Lower leg skin (tissue), 4 donors: ENCODE results near the gene AMMECR1L. TPM values are rescaled to one million over a fixed set of nuclear protein-coding genes. Genes with fewer than 3 reads are reported as not detected.
A peak's percentile ranks its signal among the peaks of the same experiment; 100 is the strongest.
"Not testable (repeated sequence)": the region's sequence is repeated elsewhere in the genome, so short reads cannot be mapped to it uniquely, and the experiment has no call there.

ENCODE experiments used
- DNase-seq, 2 donors: peaks; one replicate each; pipeline ENCODE4 v3.0.0-alpha.2; 2019; ENCODE audit warnings: low spot score in 2 of 2
- H3K4me3 ChIP-seq: fragments of 200-600 bp; sonication (generic); 2 replicates; pipeline ENCODE4 v1.5.1; 2017; ENCODE audit warnings: mild to moderate bottlenecking, low read depth; ENCODE audit not compliant: poor library complexity, severe bottlenecking
- POLR2A ChIP-seq, 2 donors: fragments of 450-650 bp; IDR thresholded peaks; one replicate each; pipeline ENCODE4 v1.6.1; 2016 to 2017; ENCODE audit warnings: antibody characterized with exemption in 2 of 2, mild to moderate bottlenecking in 1 of 2, moderate library complexity in 1 of 2
- WGBS, 2 donors: methylation state at CpG; one replicate each; pipeline ENCODE4 v1.1.5; 2018; 5-methylcytosine and 5-hydroxymethylcytosine counted together
- intact Hi-C: fragments of 100-400 bp; cut with DNase I; formaldehyde crosslinking; loops from one replicate; pipeline ENCODE4 v1.15.0; 2023; ENCODE audit warnings: low total_unique reads
- total RNA-seq, 4 donors: library from RNA; depleted of rRNA; stranded (reverse); fragments of >200 nt; gene quantifications; one replicate each; pipeline ENCODE4 v1.1.0, GENCODE V29; 2016
- TF ChIP-seq, protein P1 (sequence below), 3 donors: fragments of 450-650 bp; IDR thresholded peaks; one replicate each; pipeline ENCODE4 v1.5.1; 2016; ENCODE audit warnings: antibody characterized with exemption in 3 of 3, mild to moderate bottlenecking in 3 of 3, moderate library complexity in 2 of 3

Gene AMMECR1L
- total RNA-seq, 4 donors from 2014 or later, result 12.9 to 16.2 (median 13.6) TPM

DNA sequence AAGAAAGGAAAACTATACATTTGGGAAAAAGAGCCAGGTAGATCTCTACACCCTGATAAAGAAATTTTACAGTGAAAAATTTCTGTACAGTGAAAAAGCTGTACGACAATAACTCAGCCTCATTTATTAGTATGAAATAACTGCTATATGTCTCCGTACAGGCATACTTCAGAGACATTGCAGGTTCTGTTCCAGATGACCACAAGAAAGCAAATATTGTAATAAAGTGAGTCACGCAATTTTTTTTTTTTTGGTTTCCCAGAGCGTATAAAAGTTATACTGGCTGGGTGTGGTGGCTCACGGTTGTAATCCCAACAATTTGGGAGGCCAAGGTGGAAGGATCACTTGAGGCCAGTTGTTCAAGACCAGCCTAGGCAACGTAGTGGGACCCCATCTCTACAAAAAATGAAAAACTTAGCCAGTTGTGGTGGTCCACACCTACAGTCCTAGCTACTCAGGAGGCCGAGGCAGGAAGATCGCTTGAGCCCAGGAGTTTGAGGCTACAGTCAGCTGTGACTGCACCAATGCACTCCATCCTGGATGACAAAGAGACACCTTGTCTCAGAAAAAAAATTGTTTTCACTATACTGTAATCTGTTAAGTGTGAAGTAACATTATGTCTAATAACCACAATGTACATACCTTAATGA, 28.2 kb upstream of the AMMECR1L start:
- WGBS, 2 donors, result 79 to 89% methylated on average over 8 of the region's 8 CpGs
- H3K4me3 ChIP-seq, result no peak overlapping the region
- no peak for TF ChIP-seq POLR2A (IDR thresholded peaks at IDR 0.05)
- TF ChIP-seq, protein P1, sequence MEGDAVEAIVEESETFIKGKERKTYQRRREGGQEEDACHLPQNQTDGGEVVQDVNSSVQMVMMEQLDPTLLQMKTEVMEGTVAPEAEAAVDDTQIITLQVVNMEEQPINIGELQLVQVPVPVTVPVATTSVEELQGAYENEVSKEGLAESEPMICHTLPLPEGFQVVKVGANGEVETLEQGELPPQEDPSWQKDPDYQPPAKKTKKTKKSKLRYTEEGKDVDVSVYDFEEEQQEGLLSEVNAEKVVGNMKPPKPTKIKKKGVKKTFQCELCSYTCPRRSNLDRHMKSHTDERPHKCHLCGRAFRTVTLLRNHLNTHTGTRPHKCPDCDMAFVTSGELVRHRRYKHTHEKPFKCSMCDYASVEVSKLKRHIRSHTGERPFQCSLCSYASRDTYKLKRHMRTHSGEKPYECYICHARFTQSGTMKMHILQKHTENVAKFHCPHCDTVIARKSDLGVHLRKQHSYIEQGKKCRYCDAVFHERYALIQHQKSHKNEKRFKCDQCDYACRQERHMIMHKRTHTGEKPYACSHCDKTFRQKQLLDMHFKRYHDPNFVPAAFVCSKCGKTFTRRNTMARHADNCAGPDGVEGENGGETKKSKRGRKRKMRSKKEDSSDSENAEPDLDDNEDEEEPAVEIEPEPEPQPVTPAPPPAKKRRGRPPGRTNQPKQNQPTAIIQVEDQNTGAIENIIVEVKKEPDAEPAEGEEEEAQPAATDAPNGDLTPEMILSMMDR (IDR thresholded peaks at IDR 0.05), result no peak
- DNase-seq, result peak in 1 of 2 donors; percentile 56
- intact Hi-C loops, result no loop called here

DNA sequence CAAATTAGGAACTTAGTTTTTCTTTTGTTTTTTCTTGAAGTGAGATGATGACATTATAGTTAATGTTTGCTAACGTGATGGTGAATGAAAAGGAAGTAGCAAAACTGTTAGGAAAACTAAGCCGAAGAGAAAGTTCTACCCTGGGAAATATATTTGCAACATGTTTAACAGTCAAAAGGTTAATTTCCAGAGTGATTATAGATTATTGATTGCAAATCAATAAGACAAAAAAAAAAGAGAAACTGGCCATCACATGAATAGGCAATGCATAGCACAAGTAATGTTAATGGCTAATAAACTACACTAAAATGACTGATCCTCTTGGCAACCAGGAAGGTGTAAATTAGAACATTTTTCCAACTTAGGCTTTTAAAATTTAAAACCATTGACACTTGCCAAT, 26.0 kb upstream of the AMMECR1L start:
- no peak for TF ChIP-seq POLR2A (IDR thresholded peaks at IDR 0.05)
- TF ChIP-seq, protein P1 (IDR thresholded peaks at IDR 0.05), result no peak
- WGBS, 2 donors, result 61 to 65% methylated on average over 2 of the region's 2 CpGs
- H3K4me3 ChIP-seq, result no peak overlapping the region
- intact Hi-C loops, result no loop called here
- no peak for DNase-seq

DNA sequence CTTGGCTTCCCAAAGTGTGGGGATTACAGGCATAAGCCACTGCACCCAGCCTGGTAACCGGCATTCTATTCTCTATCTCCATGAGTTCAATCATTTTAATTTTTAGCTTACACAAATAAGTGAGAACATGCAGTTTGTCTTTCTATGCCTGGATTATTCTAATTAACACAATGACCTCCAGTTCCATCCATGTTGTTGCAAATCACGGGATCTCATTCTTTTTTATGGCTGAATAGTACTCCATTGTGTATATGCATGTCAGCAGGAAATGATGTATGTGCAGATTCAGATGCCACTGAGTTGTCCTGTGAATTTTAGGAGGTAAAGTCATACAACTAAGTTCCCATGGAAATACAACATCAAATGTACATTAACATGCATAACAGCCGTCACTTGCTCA, 24.7 kb upstream of the AMMECR1L start:
- no peak for DNase-seq
- H3K4me3 ChIP-seq, result no peak overlapping the region
- intact Hi-C loops, result no loop called here
- WGBS, 2 donors, result 94 to 97% methylated on average over 3 of the region's 3 CpGs
- no peak for TF ChIP-seq POLR2A (IDR thresholded peaks at IDR 0.05)
- TF ChIP-seq, protein P1 (IDR thresholded peaks at IDR 0.05), result no peak

DNA sequence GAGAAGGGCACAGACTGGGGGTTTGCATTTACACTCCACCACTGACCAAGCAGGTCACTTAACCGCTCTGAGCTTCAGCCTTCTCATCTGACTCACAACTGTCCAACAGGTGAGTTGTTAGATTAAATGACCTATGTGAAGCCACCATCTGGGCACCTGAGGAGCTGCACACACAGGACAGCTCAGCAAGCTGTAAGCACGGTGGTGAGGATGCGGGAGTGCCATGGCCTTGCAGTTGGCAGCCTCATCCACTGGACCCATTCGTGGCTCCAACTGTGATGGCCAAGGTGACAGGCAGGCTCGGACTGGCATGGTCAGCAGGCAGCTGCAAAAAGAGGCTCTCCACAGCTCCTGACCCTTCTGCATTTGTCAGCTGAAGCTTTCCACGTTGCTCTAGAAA, 23.3 kb upstream of the AMMECR1L start:
- TF ChIP-seq, protein P1 (IDR thresholded peaks at IDR 0.05), result no peak
- TF ChIP-seq POLR2A (IDR thresholded peaks at IDR 0.05), result no peak
- intact Hi-C loops, result no loop called here
- WGBS, 2 donors, result 67 to 70% methylated on average over 6 of the region's 6 CpGs

DNA sequence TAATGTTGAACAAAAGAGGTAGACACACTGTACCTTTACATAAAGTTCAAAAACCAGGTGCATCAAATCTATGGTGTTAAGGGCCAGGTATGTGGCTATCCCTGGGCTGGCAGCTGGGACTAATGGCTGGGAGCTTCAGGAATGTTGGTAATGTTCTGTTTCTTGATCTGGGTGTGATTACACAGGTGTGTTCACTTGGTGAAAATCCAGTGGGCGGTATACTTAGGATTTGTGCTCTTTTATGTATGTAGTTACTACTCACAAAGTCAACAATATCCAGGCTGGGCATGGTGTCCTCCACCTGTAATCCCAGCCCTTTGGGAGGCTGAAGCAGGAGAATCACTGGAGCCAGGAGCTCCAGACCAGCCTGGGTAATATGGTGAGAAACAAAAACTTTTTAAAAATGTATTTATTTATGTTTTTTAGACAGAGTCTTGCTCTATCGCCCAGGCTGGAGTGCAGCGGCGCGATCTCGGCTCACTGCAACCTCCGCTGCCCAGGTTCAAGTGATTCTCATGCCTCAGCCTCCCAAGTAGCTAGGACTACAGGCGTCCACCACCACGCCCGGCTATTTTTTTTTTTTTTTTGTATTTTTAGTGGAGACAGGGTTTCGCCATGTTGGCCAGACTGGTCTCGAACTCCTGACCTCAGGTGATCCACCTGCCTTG, 22.1 kb upstream of the AMMECR1L start:
- DNase-seq, H3K4me3 ChIP-seq, intact Hi-C loops: not testable (repeated sequence)
- 89 to 94% methylated on average over 12 of the region's 12 CpGs for WGBS, 2 donors

More for the DNA sequence above, 23.3 kb upstream of the AMMECR1L start:
- no peak overlapping the region for H3K4me3 ChIP-seq
- DNase-seq, result peak in 1 of 2 donors; percentile 75

DNA sequence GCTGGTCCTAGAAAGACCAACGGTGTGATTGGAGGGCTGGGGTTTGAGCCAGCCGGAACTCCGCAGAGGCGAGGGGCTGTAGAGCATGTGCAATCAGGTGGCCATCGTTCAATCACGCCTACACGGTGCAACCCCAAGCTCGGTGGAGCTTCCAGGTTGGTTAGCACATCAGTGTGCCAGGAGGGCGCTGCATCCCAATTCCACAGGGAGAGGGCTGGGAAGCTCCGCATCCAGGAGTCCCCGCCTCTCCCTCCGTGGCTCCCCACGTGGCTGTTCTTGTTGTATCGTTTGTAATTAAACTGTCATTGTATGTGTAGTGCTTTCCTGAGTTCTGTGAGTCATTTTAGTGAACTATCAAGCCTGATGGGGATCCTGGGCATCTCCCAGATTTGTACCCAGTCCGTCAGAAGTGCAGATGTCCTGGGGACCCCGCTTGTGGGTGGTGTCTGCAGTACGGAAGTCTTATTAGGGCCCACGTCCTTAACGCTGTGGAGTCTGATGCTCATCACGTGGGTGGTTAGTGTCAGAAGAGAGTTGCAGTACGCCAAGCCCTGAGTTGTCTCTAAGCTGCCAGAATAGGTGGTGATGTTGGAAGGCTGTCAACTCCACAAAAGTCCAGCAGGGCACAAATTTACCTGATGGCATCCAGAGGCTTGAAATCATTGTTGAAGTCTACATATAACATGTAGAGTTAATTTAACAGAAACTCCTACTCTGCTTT, 20.6 kb upstream of the AMMECR1L start:
- H3K4me3 ChIP-seq, result no peak overlapping the region
- TF ChIP-seq POLR2A (IDR thresholded peaks at IDR 0.05), result no peak
- TF ChIP-seq, protein P1 (IDR thresholded peaks at IDR 0.05), result no peak
- 56 to 58% methylated on average over 21 of the region's 21 CpGs for WGBS, 2 donors
- DNase-seq, result no peak
- intact Hi-C loops, result no loop called here
